Stimulated activated CD4-positive, alpha-beta T cell treated with anti-CD3 and anti-CD28 coated beads, Interleukin-1b, Interleukin-23, amount 100 ng/mL, for 1 hour (primary cell): ENCODE measurements around the gene GRAMD4.

ENCODE experiments used
- DNase-seq, 2 donors: peaks; one replicate each; pipeline ENCODE4 v3.0.0-alpha.2; 2020; ENCODE audit warnings: low read depth in 2 of 2

GRAMD4 gene

GRCh38 chr22:46619830-46620501 lies at the start of gene GRAMD4:
TSS of gene GRAMD4 (plus strand) at chr22:46620386. CDS start at chr22:46626800, 6,414 bp downstream.
- no peak for DNase-seq

DNA sequence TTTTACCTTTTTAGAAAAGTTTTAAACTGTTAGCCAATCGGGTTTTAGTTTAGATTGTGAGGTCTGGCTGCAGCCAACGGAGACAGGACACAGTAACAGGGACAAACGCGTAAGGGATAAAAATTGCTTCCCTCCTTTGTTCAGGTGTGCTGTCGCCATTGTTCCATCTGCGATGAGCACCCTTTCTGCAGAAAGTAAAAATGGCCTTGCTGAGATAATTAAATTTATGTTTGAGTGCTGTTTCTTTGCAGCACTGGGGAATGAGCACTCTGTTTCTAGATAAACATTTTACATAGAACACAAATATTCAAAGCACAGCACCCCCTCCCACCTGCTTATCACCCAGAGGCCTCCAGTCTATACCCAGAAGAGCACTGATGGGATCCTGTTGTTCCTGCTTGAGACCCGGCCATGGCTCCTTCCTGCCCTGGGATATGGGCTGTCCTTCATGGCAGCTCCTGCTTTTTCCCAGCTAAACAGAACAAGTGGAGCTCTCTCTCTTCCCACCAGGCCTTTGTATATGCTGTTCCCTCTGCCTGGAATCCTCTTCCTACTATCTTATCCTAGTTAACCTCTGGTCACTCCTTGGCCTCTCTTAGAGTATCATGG lies 48.4 kb upstream of the GRAMD4 start:
- no peak for DNase-seq

DNA sequence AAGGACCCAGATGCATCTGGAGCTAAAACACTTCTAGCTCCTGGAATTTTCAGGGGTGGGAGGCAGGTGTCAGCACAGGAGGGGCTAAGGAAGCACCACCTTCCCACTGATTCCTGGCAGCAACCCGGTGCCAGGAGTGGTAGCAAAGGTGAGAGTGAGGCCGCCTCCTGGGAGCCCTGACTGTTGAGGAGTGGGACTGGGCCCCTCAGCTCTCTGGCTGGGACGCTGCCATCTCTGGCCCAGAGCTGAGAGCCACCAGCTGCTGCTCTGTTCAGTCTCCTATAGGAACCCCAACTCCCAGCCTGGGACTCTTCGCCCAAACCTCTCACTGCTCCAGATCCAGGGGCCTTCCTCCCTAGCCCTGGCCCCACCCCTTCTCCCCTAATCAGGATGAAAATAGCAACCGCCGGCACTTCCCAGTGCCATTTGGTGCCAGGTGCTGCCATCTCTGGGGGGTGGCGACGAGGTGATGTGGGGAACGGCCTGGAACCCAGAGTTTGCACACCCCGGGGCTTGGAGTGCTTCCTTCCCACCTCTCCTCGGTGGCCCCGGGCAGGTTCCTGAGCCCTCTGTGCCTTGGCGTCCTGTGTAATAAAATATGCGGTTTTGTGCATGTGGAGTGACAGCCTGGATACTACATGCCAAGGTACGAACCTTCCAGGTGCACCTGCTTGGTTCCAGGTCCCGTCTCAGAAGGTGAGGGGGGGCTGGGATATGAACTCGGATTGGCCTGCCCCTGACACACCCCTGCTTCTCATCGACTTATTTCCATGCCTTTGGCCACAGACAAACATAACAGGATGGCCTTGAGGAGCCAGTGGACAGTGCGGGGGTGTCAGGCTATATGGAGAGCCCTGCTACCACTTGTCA lies 47.0 kb upstream of the GRAMD4 start:
- DNase-seq, result no peak

- no peak for DNase-seq
Observed at GRCh38 chr22:46573781-46574437, 46.3 kb upstream of the GRAMD4 start.

GRCh38 chr22:46574438-46574992 lies 45.7 kb upstream of the GRAMD4 start:
- no peak for DNase-seq

GRCh38 chr22:46574993-46575910 lies 44.9 kb upstream of the GRAMD4 start:
- no peak for DNase-seq

DNA sequence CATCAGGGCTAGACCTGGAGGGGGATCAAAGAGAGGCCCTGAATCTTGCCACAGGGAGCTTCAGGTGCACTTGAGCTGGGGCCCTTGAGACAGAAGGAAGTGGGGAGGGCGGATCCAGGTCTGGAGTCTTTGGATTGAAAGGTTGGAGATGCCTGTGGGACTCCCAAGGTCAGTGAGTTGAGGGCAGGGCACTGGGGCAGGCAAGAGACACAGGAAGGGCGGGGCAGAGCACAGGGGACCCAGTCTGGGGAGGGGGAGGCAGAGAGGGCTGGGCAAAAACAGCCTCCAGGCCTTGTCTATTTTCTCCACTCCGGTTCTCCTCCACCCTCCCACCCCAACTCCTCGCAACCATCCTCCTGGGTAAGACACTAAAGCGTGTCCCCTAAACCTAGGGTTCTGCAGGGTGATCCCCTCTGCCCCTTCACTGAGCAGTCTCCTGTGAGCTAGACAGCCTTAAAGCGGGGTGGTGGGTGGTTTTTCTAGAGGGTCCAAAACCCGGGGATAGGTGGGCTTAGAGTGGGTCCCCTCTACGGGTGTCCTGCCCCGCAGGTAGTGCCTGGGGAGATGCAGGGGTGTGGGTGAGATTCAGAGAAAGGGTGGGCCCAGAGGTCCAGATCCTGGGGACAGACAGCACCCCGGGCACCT lies 44.2 kb upstream of the GRAMD4 start:
- no peak for DNase-seq

DNA sequence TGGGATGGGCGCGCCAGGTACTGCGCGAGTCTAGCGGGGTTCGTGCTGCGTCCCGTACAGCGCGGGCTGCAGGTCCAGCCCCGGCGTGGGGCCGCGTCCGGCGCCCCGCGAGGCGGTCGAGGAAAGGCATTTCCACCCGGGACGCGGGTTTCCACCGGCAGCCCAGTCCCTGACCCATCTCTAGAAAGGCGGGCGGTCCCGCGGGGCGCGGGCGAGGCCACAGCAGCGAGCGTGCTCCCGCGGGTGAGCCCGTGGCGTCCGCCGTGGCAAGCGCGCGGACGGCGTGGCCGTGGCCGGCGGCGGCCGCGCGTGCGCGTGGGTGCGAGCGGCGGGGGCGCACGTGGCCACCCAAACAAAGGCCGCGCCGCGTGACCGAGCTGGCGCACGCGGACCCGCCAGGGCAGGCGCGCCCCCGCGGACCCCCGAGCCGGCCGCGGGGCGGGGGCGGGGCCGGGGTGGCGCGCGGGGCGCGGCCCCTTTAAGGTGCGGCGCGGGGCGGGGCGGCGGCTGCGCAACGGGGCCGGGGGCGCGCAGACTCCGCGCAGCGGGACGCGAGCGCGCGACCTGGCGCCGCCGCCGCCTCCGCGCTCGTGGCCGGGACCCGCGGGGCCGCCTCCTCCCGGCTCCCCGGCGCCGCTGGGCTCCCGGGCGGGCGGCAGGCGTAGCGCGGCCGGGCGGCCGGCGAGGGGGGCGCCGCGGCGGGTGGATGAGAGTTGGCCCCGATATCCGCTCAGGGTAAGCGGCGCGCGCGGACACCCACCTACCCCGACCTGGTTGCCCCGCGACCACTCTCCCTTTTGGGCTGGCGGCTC lies 43.4 kb upstream of the GRAMD4 start:
- DNase-seq, result peak; percentile 25 to 44

GRCh38 chr22:46577368-46578249 lies 42.6 kb upstream of the GRAMD4 start:
- DNase-seq, result no peak

- no peak for DNase-seq
Observed at GRCh38 chr22:46578251-46578823, 41.8 kb upstream of the GRAMD4 start.

- DNase-seq, result no peak
Observed at GRCh38 chr22:46578824-46579561, 41.2 kb upstream of the GRAMD4 start.

GRCh38 chr22:46579751-46580449 lies 40.3 kb upstream of the GRAMD4 start:
- DNase-seq, result no peak

DNA sequence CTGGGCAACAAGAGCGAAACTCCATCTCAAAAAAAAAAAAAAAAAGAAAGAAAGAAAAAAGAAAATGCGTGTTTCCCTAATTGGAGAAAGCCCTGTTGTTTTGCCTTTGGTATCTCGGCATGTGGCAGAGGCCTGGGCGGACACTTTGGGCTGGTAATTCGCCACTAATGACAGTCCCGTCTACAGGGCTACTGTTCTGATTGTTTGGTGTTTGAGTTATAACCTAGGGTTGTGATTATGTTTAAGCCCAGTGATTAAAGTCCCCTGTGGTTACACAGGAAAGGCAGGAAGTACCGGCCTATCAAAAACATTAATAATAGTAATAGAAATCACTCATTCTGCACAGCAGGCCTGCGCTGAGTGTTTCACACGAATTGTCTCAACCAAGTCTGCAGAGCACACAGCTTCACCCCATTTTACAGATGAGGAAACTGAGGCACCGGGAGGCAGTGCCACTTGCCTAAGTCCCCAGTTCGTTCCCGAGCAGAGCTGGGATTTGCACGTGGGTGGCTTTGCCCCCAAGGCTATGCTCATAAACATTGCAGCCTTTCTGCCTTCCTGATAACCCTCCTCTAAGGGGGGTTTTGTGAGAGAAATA lies 39.1 kb upstream of the GRAMD4 start:
- DNase-seq, result no peak

DNA sequence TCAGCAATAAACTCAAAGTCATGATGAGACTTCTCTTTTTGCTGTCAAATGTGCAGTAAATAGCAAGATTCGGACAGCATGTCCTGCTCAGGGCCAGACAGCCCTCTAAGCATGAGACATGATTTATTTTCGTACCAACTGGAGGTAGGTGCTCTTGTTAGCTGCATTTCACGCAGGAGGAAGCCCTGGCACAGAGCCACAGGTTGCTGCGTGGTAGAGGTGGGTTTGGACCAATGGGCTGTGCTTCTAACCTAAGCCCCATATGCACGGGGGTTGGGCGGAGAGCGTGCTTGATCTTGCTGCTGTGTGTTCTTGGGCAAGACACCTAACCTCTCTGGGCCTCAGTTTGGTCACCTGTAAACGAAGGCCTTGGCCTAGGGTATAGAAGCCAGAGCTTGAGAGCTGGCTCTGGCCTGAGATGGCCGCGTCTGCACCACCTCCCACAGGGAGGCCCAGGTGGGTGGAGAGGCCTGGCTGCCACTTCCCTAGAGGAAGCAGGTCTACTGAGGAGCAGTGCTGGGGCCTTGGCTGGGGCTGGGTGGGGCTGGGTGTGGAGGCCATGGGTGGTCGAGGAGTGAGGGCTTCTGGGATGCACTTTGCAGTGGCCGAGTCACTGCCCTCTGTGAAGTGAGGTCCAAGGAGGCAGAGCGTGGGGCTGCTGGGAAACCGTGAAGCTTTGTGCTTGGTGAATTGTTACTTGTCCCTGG lies 38.5 kb upstream of the GRAMD4 start:
- DNase-seq, result no peak

GRCh38 chr22:46582281-46582933 lies 37.8 kb upstream of the GRAMD4 start:
- no peak for DNase-seq
